ENCODE results near the gene THRA.

The THRA gene

DNA sequence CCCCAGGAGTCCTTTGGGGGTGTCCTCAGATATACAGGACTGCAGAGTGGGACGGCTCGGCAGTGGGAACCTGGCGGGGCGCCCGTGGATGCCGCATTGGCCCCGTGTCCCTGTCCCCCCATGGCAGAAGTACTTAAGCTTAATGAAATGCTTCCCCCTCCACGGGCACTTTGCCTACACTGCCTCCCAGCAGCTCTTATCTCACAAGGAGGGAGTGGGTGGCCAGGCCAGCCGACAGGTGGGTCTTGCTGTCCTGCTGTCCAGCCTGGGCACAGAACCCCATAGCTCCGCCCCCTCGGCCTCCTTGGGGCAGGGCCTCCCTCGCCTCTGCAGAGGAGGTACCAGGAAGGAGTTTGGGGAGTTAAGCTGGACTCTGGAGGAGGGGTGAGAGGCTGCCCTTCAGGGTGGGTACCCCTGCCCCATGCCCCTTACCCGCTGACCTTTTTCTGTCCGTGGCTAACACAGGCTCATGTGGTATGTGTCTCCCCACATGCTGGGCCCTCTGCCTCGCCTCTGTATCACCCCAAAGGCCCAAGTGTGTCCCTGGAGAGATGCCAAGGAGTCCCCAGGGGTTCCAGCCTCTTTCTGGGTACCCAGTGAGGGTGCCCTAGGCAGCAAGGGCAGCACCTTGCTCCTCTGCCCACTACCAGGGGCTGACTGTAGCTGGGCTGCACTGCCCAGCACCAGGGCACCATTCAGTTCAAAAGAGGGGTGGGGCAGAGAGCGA lies 8.7 kb downstream of the THRA start:
- H3K4me3 ChIP-seq (ENCODE audit: low read length) = no peak overlapping the region
- TF ChIP-seq, protein P1, sequence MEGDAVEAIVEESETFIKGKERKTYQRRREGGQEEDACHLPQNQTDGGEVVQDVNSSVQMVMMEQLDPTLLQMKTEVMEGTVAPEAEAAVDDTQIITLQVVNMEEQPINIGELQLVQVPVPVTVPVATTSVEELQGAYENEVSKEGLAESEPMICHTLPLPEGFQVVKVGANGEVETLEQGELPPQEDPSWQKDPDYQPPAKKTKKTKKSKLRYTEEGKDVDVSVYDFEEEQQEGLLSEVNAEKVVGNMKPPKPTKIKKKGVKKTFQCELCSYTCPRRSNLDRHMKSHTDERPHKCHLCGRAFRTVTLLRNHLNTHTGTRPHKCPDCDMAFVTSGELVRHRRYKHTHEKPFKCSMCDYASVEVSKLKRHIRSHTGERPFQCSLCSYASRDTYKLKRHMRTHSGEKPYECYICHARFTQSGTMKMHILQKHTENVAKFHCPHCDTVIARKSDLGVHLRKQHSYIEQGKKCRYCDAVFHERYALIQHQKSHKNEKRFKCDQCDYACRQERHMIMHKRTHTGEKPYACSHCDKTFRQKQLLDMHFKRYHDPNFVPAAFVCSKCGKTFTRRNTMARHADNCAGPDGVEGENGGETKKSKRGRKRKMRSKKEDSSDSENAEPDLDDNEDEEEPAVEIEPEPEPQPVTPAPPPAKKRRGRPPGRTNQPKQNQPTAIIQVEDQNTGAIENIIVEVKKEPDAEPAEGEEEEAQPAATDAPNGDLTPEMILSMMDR (conservative IDR thresholded peaks at IDR 0.05; ENCODE audit: low read length) = no peak
- DNase-seq (ENCODE audit: low read depth) = no peak

- DNase-seq (ENCODE audit: low read depth) = peak; percentile 60
- no peak overlapping the region for H3K4me3 ChIP-seq (ENCODE audit: low read length)
Observed at GRCh38 chr17:40072040-40072734, 9.4 kb downstream of the THRA start.

DNA sequence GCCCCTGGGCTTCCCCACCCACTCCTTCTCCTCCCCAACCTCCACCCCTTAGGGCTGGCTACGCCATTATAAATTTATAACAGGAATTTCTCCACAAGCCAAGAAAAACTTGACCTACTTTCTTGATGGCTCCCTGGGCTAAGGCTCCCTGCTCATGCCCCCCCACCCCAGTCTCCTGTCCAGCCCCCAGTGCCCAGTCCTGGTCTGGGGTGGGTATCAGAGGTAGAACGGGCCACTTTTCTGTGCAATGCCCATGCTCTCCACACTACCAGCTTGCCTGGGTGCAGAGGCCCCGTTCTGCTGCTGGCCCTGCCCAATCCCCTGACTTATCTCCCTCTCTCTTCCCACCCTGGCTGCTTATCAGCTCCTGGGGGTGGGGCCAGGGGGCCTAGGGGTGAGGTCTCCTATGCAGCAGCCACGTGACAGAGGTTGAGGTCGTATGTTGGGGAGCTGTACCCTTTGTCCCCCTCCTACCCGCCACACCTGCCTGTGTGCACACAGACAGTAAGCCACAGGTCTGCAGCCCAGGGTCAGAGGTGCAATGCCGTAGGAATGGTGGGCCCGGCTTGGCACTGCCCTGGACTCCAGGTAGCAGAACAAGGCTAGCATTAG lies 10.1 kb downstream of the THRA start:
- no peak overlapping the region for H3K4me3 ChIP-seq (ENCODE audit: low read length)
- no peak for DNase-seq (ENCODE audit: low read depth)
- TF ChIP-seq, protein P1 (conservative IDR thresholded peaks at IDR 0.05; ENCODE audit: low read length) = no peak

More at GRCh38 chr17:40072040-40072734, 9.4 kb downstream of the THRA start:
- TF ChIP-seq, protein P1 (conservative IDR thresholded peaks at IDR 0.05; ENCODE audit: low read length) = no peak

- DNase-seq (ENCODE audit: low read depth) = no peak
- no peak overlapping the region for H3K4me3 ChIP-seq (ENCODE audit: low read length)
- TF ChIP-seq, protein P1 (conservative IDR thresholded peaks at IDR 0.05; ENCODE audit: low read length) = no peak
Observed at GRCh38 chr17:40073454-40074174, 10.8 kb downstream of the THRA start.

DNA sequence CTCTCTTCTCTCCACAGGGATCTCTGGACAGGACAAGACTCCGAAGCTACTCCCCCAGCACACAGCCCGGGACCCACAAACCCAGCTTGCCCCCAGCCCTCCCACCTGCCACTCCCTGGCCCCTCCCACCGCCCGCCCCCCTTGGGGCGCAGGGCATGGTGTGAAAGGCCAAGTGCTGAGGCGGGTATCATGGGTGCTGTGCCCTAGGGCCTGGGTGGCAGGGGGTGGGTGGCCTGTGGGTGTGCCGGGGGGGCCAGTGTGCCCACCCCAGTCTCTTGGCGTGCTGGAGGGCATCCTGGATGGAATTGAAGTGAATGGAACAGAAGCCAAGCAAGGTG lies 11.4 kb downstream of the THRA start:
- TF ChIP-seq, protein P1 (conservative IDR thresholded peaks at IDR 0.05; ENCODE audit: low read length) = no peak
- DNase-seq (ENCODE audit: low read depth) = no peak
- H3K4me3 ChIP-seq (ENCODE audit: low read length) = no peak overlapping the region

DNA sequence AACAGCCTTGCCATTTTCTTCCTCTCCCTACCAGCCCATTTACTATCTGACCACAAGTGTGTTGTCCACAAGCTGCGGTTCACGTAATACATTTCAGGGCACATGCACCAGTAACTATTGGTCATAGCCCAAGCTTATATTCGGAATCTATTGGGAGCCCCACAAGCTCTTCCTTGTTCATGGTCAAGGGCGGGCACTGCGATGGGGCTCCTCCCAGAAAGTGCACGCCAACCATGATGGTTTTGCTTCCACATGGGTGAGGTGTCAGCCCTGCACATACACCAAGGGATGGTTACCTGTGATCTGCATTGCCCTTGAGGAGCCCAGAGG lies 12.1 kb downstream of the THRA start:
- no peak for DNase-seq (ENCODE audit: low read depth)
- H3K4me3 ChIP-seq (ENCODE audit: low read length) = no peak overlapping the region
- TF ChIP-seq, protein P1 (conservative IDR thresholded peaks at IDR 0.05; ENCODE audit: low read length) = no peak
